Ovary (tissue), 3 donors: ENCODE results near the gene MSI2.

Source experiments
- EP300 ChIP-seq: sonication (generic); formaldehyde crosslinking; IDR thresholded peaks from one replicate; pipeline ENCODE4 v1.6.1; 2017; ENCODE audit warnings: antibody characterized with exemption
- POLR2A ChIP-seq: fragments of 450-650 bp; IDR thresholded peaks from one replicate; pipeline ENCODE4 v1.6.1; 2017; ENCODE audit warnings: antibody characterized with exemption, mild to moderate bottlenecking, moderate library complexity
- TF ChIP-seq, protein P1 (sequence below), 3 donors: fragments of 450-650 bp in 2 of 3; fragments of 200-600 bp in 1 of 3; IDR thresholded peaks; one replicate each; pipeline versions ENCODE4 v1.5.1 to v1.8.0; 2016 to 2022; ENCODE audit warnings: antibody characterized with exemption in 3 of 3, mild to moderate bottlenecking in 1 of 3
- donor health status: DM: no; HTN: no; CAD: no.

DNA sequence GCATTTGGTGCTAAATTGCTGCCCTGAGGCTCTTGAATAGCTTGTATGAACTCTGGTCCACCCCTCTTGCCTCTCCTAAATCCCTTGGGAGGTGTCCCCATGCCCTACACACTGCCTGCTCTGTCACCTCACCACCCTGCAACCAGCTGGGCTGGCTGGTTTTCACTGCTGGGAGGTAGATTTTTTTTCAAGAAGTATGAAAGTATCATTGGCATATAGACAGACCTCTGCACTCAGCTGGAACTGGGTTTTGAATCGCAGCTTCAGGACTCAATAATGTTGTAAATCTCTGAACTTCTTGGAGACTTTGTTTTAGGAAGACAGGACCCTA, 184.9 kb downstream of the MSI2 start:
- TF ChIP-seq EP300, result no peak
- TF ChIP-seq, protein P1, sequence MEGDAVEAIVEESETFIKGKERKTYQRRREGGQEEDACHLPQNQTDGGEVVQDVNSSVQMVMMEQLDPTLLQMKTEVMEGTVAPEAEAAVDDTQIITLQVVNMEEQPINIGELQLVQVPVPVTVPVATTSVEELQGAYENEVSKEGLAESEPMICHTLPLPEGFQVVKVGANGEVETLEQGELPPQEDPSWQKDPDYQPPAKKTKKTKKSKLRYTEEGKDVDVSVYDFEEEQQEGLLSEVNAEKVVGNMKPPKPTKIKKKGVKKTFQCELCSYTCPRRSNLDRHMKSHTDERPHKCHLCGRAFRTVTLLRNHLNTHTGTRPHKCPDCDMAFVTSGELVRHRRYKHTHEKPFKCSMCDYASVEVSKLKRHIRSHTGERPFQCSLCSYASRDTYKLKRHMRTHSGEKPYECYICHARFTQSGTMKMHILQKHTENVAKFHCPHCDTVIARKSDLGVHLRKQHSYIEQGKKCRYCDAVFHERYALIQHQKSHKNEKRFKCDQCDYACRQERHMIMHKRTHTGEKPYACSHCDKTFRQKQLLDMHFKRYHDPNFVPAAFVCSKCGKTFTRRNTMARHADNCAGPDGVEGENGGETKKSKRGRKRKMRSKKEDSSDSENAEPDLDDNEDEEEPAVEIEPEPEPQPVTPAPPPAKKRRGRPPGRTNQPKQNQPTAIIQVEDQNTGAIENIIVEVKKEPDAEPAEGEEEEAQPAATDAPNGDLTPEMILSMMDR (IDR thresholded peaks at IDR 0.05), result no peak
- TF ChIP-seq POLR2A, result no peak
